ENCODE data around the gene UBE2C.

UBE2C gene

DNA sequence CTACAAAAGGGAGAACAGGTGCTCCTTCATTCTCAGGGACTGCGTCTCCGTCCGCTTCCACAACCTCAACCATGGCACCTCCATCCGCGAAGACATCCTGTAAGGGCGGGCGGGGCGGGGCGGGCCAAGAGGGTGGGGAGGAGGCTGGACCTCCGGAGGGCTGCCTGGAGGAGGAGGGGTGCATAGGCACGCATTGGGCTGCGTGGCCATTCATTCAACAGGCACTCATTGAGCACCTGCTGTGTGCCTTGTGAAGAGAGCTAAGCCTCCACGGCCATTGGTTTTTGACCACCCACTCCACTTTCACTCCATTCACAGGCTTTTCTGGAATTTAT, 45.4 kb downstream of the UBE2C start:
- peak; percentile 43 for DNase-seq
- Histone ChIP-seq H3K9ac (ENCODE audit: low read length) (peak overlapping the region; percentile 62; the same call in 1 of the 2 replicates), H3K4me2 (ENCODE audit: low read depth, low read length) (peak overlapping the region; percentile 89), H2AFZ (ENCODE audit: low read length) (peak overlapping the region; percentile 96), H3K9me2 (replicated peaks; ENCODE audit: insufficient read depth, low read length) (no peaks in the 10 kb centered on the region), H3K4me1 (ENCODE audit: low read length) (peaks cover 6% of the 10 kb centered on the region), H3K79me2 (ENCODE audit: low read length) (peaks cover 36% of the 10 kb centered on the region), H3K27me3 (replicated peaks; ENCODE audit: insufficient read depth, low read length) (no peaks in the 10 kb centered on the region), H3K36me3 (replicated peaks; ENCODE audit: insufficient read depth, low read length) (no peaks in the 10 kb centered on the region), H3K9me3 (replicated peaks; ENCODE audit: insufficient read depth, low read length) (no peaks in the 10 kb centered on the region), H3F3A (ENCODE audit: insufficient read depth, low read length) (no peaks in the 10 kb centered on the region), H3K4me3 (ENCODE audit: low read length) (peak overlapping the region; percentile 92), H4K20me1 (ENCODE audit: insufficient read depth, low read length) (no peaks in the 10 kb centered on the region), H3K27ac (ENCODE audit: low read length) (peak overlapping the region; percentile 47; the same call in 1 of the 2 replicates)
- TF ChIP-seq EZH2 (optimal IDR thresholded peaks at IDR 0.05; ENCODE audit: low read depth, low read length) (no peak), EZH2phosphoT487 (IDR thresholded peaks at IDR 0.05; ENCODE audit: low read length) (no peak)
- TF ChIP-seq, protein P1, sequence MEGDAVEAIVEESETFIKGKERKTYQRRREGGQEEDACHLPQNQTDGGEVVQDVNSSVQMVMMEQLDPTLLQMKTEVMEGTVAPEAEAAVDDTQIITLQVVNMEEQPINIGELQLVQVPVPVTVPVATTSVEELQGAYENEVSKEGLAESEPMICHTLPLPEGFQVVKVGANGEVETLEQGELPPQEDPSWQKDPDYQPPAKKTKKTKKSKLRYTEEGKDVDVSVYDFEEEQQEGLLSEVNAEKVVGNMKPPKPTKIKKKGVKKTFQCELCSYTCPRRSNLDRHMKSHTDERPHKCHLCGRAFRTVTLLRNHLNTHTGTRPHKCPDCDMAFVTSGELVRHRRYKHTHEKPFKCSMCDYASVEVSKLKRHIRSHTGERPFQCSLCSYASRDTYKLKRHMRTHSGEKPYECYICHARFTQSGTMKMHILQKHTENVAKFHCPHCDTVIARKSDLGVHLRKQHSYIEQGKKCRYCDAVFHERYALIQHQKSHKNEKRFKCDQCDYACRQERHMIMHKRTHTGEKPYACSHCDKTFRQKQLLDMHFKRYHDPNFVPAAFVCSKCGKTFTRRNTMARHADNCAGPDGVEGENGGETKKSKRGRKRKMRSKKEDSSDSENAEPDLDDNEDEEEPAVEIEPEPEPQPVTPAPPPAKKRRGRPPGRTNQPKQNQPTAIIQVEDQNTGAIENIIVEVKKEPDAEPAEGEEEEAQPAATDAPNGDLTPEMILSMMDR (IDR thresholded peaks at IDR 0.05; ENCODE audit: low read length): no peak

DNA sequence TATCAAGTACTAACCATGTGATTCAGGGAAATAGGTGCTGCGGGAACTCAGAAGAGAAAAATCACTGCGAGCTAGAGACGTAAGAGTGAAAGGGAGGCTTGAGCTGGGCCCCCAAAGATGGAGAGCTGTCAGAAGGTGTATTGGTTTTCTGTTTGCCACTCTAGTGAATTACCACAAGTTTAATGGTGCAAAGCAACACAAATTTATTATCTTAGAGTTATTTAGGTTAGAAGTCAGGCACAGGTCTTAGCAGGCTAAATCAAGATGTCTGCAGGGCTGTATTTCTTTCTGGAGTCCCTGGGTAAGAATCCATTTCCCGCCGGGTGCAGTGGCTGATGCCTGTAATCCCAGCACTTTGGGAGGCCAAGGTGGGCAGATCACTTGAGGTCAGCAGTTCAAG, 47.5 kb downstream of the UBE2C start:
- H3K4me1 ChIP-seq (ENCODE audit: low read length): peaks cover 6% of the 10 kb centered on the region
- H3K27ac ChIP-seq (ENCODE audit: low read length): no peak overlapping the region
- no peak for DNase-seq
- no peaks in the 10 kb centered on the region for H3F3A ChIP-seq (ENCODE audit: insufficient read depth, low read length)
- H3K9ac ChIP-seq (ENCODE audit: low read length): no peak overlapping the region
- no peaks in the 10 kb centered on the region for H3K36me3 ChIP-seq (replicated peaks; ENCODE audit: insufficient read depth, low read length)
- no peaks in the 10 kb centered on the region for H3K27me3 ChIP-seq (replicated peaks; ENCODE audit: insufficient read depth, low read length)
- H3K4me2 ChIP-seq (ENCODE audit: low read depth, low read length): no peak overlapping the region
- no peaks in the 10 kb centered on the region for H3K9me3 ChIP-seq (replicated peaks; ENCODE audit: insufficient read depth, low read length)
- TF ChIP-seq EZH2phosphoT487 (IDR thresholded peaks at IDR 0.05; ENCODE audit: low read length): no peak
- TF ChIP-seq EZH2 (optimal IDR thresholded peaks at IDR 0.05; ENCODE audit: low read depth, low read length): no peak
- TF ChIP-seq, protein P1 (IDR thresholded peaks at IDR 0.05; ENCODE audit: low read length): no peak
- no peaks in the 10 kb centered on the region for H3K9me2 ChIP-seq (replicated peaks; ENCODE audit: insufficient read depth, low read length)
- no peaks in the 10 kb centered on the region for H4K20me1 ChIP-seq (ENCODE audit: insufficient read depth, low read length)
- H3K4me3 ChIP-seq (ENCODE audit: low read length): no peak overlapping the region
- peaks cover 31% of the 10 kb centered on the region for H3K79me2 ChIP-seq (ENCODE audit: low read length)
- H2AFZ ChIP-seq (ENCODE audit: low read length): no peak overlapping the region

DNA sequence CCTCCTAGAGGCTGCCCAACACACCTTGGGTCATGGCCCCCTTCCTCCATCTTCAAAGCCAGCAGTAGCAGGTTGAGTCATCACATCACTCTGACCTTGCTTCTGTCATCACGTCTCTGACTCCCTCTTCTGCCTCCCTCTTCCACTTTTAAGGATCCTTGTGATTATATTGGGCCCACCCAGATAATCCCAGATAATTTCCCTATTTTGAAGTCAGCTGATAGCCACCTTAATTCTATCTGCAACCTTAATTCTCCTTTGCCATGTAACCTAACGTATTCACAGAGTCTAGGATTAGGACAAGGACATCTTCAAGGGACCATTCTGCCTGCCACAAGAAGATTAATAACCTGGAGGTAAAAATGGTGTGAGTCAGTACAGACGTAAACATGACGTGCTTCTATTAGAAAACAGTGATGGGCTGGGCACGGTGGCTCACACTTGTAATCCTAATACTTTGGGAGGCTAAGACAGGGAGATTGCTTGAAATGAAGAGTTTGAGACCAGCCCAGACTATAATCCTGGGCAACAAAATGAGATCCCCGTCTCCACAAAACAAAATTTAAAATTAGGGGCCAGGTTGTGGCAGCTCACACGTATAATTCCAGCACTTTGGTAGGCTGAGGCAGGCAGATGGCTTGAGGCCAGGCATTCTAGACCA, 48.2 kb downstream of the UBE2C start:
- Histone ChIP-seq H3K4me3 (ENCODE audit: low read length) (no peak overlapping the region), H3K27me3 (replicated peaks; ENCODE audit: insufficient read depth, low read length) (no peaks in the 10 kb centered on the region), H2AFZ (ENCODE audit: low read length) (no peak overlapping the region), H3F3A (ENCODE audit: insufficient read depth, low read length) (no peaks in the 10 kb centered on the region), H3K9me3 (replicated peaks; ENCODE audit: insufficient read depth, low read length) (no peaks in the 10 kb centered on the region), H3K9ac (ENCODE audit: low read length) (no peak overlapping the region), H3K4me2 (ENCODE audit: low read depth, low read length) (no peak overlapping the region), H3K4me1 (ENCODE audit: low read length) (peaks cover 6% of the 10 kb centered on the region), H4K20me1 (ENCODE audit: insufficient read depth, low read length) (no peaks in the 10 kb centered on the region), H3K9me2 (replicated peaks; ENCODE audit: insufficient read depth, low read length) (no peaks in the 10 kb centered on the region), H3K79me2 (ENCODE audit: low read length) (peaks cover 26% of the 10 kb centered on the region), H3K36me3 (replicated peaks; ENCODE audit: insufficient read depth, low read length) (no peaks in the 10 kb centered on the region), H3K27ac (ENCODE audit: low read length) (no peak overlapping the region)
- no peak for TF ChIP-seq EZH2 (optimal IDR thresholded peaks at IDR 0.05; ENCODE audit: low read depth, low read length)
- no peak for TF ChIP-seq EZH2phosphoT487 (IDR thresholded peaks at IDR 0.05; ENCODE audit: low read length)
- TF ChIP-seq, protein P1 (IDR thresholded peaks at IDR 0.05; ENCODE audit: low read length): no peak
- no peak for DNase-seq

All from MM.1S (cell line).